CD14-positive monocyte (primary cell): Measurements from ENCODE around the gene UCHL1. TPM values are rescaled to one million over a fixed set of nuclear protein-coding genes. Genes with fewer than 3 reads are reported as not detected.

Source experiments
- DNase-seq, 3 donors: peaks; one replicate each; pipeline ENCODE4 v3.0.0-alpha.2; 2011 to 2022
- H2AFZ ChIP-seq: 2 replicates; pipeline ENCODE4 v1.6.0; 2012; ENCODE audit warnings: mild to moderate bottlenecking, low read depth, low read length, inconsistent platforms; ENCODE audit not compliant: insufficient read depth, poor library complexity, severe bottlenecking
- H3K27ac ChIP-seq, 2 donors: 1 replicate in 1 of 2; 2 replicates in 1 of 2; pipeline ENCODE4 v1.5.1; 2012 to 2013; ENCODE audit warnings: low read length in 2 of 2, control low read depth in 1 of 2, inconsistent platforms in 1 of 2, low read depth in 1 of 2, mild to moderate bottlenecking in 1 of 2
- H3K27me3 ChIP-seq, 2 donors: one replicate each; pipeline versions ENCODE4 v1.6.0 to v1.6.1; 2011 to 2013; ENCODE audit warnings: low read length in 2 of 2; ENCODE audit not compliant: control insufficient read depth in 2 of 2, insufficient read depth in 2 of 2
- H3K36me3 ChIP-seq, 2 donors: replicated peaks in 1 of 2; 1 replicate in 1 of 2; 2 replicates in 1 of 2; pipeline versions ENCODE4 v1.5.1 to v1.6.1; 2012 to 2013; ENCODE audit warnings: low read length in 2 of 2, control low read depth in 1 of 2, inconsistent platforms in 1 of 2, mild to moderate bottlenecking in 1 of 2; ENCODE audit not compliant: insufficient read depth in 2 of 2, control insufficient read depth in 1 of 2
- H3K4me1 ChIP-seq, 2 donors: 1 replicate in 1 of 2; 2 replicates in 1 of 2; pipeline versions ENCODE4 v1.5.1 to v1.6.1; 2012 to 2013; ENCODE audit warnings: low read length in 2 of 2, control low read depth in 1 of 2, inconsistent platforms in 1 of 2, mild to moderate bottlenecking in 1 of 2, moderate library complexity in 1 of 2; ENCODE audit not compliant: insufficient read depth in 2 of 2, control insufficient read depth in 1 of 2
- H3K4me2 ChIP-seq: replicated peaks from 2 replicates; pipeline ENCODE3; 2012; ENCODE audit warnings: low read length, moderate library complexity, mild to moderate bottlenecking; ENCODE audit not compliant: poor library complexity, severe bottlenecking; ENCODE audit errors: extremely low read depth
- H3K4me3 ChIP-seq, 3 experiments: fragments of 200-600 bp in 1 of 3; sonication (generic) in 1 of 3; replicated peaks in 1 of 3; 1 replicate in 2 of 3; 2 replicates in 1 of 3; pipeline ENCODE4 v1.5.1; 2011 to 2013; ENCODE audit warnings: low read length in 3 of 3, mild to moderate bottlenecking in 3 of 3, control low read depth in 2 of 3, low read depth in 2 of 3, inconsistent platforms in 1 of 3, moderate library complexity in 1 of 3
- H3K79me2 ChIP-seq: 2 replicates; pipeline ENCODE4 v1.6.0; 2012; ENCODE audit warnings: mild to moderate bottlenecking, control low read depth, inconsistent platforms, low read length, moderate library complexity; ENCODE audit not compliant: insufficient read depth
- H3K9ac ChIP-seq: 2 replicates; pipeline ENCODE4 v1.6.0; 2017; ENCODE audit warnings: low read length, mild to moderate bottlenecking; ENCODE audit not compliant: insufficient read depth, poor library complexity, severe bottlenecking
- H3K9me3 ChIP-seq, 2 donors: replicated peaks in 1 of 2; 1 replicate in 1 of 2; 2 replicates in 1 of 2; pipeline versions ENCODE4 v1.5.1 to v1.6.1; 2012 to 2013; ENCODE audit warnings: low read length in 2 of 2, control low read depth in 1 of 2; ENCODE audit not compliant: control insufficient read depth in 1 of 2, insufficient read depth in 1 of 2
- H4K20me1 ChIP-seq: 2 replicates; pipeline ENCODE4 v1.6.0; 2012; ENCODE audit warnings: mild to moderate bottlenecking, low read length, control low read depth, moderate library complexity; ENCODE audit not compliant: insufficient read depth
- H3K27ac Mint-ChIP-seq, 7 donors: one replicate each; pipeline ENCODE4 v1.8.0; 2020; ENCODE audit warnings: mild to moderate bottlenecking in 7 of 7, mixed read lengths in 7 of 7, moderate library complexity in 6 of 7, inconsistent platforms in 2 of 7
- H3K27me3 Mint-ChIP-seq, 3 donors: one replicate each; pipeline ENCODE4 v1.8.0; 2021 to 2022; ENCODE audit warnings: low read depth in 3 of 3, mild to moderate bottlenecking in 3 of 3, mixed read lengths in 3 of 3, moderate library complexity in 3 of 3, inconsistent platforms in 1 of 3
- H3K36me3 Mint-ChIP-seq, 2 donors: one replicate each; pipeline ENCODE4 v1.8.0; 2020; ENCODE audit warnings: mixed read lengths in 2 of 2, inconsistent platforms in 1 of 2, mild to moderate bottlenecking in 1 of 2
- H3K4me1 Mint-ChIP-seq: one replicate; pipeline ENCODE4 v1.8.0; 2020; ENCODE audit warnings: mild to moderate bottlenecking, mixed read lengths
- H3K4me3 Mint-ChIP-seq, 2 donors: one replicate each; pipeline ENCODE4 v1.8.0; 2020; ENCODE audit warnings: mild to moderate bottlenecking in 2 of 2, mixed read lengths in 2 of 2, moderate library complexity in 1 of 2
- H3K9me3 Mint-ChIP-seq, 7 donors: one replicate each; pipeline ENCODE4 v1.8.0; 2020 to 2022; ENCODE audit warnings: mixed read lengths in 7 of 7, mild to moderate bottlenecking in 6 of 7, moderate library complexity in 6 of 7, inconsistent platforms in 2 of 7
- WGBS: methylation state at CpG from one replicate; pipeline ENCODE4 v1.1.5; 2013; ENCODE audit warnings: missing lambda C conversion rate; ENCODE audit not compliant: insufficient coverage; 5-methylcytosine and 5-hydroxymethylcytosine counted together
- intact Hi-C, 2 donors: fragments of 100-400 bp; cut with micrococcal nuclease; formaldehyde crosslinking; loops; one replicate each; pipeline versions ENCODE4 v1.15.0 to v1.15.1; 2023
- polyA plus RNA-seq, 3 donors: library from polyadenylated mRNA; depleted of rRNA in 1 of 3; unstranded in 2 of 3; stranded (reverse) in 1 of 3; fragments of 300-500 nt in 2 of 3; fragments of >200 nt in 1 of 3; fragmentation: Illumina TruSeq in 2 of 3; gene quantifications; 1 replicate in 2 of 3; 2 replicates in 1 of 3; pipeline ENCODE4 v1.2.3, GENCODE V29; 2012 to 2021
- TF ChIP-seq, protein P1 (sequence below): fragments of 200-600 bp; IDR thresholded peaks from one replicate; pipeline ENCODE4 v1.8.0; 2022; ENCODE audit warnings: antibody characterized with exemption, mild to moderate bottlenecking

UCHL1 gene
- polyA plus RNA-seq, 3 donors: not detected

DNA sequence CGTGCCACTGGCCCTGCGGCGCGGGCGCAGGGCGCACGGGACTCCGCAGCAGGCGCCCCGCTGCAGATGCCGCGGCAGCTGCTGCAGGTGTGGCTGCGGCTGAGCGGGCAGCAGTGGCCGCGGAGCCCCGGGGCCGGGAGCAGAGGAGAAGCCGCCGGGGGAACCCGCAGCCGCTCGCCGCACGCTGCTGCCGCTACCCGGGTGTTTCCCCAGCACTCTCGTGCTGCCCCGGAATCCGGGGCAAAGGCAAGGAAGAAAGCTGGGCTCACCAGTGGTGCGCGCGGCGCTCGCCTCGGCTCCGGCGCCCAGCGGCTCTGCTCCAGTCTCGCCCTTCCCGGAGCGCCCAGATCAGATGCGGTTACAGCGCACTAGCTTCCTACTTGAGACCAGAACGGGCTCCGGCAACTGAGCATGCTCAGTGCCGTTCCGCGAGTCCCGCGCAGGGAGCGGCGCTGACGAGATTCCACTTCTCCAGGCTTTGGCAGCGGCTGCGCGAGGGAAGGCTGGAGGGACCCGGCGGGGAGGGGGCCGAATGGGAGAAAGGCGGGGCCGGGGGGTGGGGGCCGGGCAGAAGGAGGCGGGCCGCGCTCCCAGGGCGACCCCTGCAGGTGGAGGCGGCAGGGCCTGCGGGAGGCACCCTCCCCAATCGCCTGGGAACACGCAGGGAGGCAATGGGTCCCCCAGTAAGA, 42.4 kb upstream of the UCHL1 start, which contains the start of gene APBB2:
Gene APBB2, minus strand, starts transcription at position 407 of the 689 bp plus-strand sequence. CDS start 181,288 bp downstream, outside the sequence.
- H2AFZ ChIP-seq: peak within 1 kb of the TSS; percentile 85
- H3K36me3 ChIP-seq: no peaks in the 10 kb centered on the region
- H3K4me1 ChIP-seq: peaks cover 25 to 27% of the 10 kb centered on the region in 2 donors
- H3K79me2 ChIP-seq: no peaks in the 10 kb centered on the region
- H3K9me3 ChIP-seq: peaks cover 0 to 12% of the 10 kb centered on the region in 2 donors
- intact Hi-C loops: loop anchor here (5.0 to 10.0 kb wide), 3 partner anchors 237 to 289 kb away; no protein-coding TSS in a partner anchor
- under 1% methylated on average over 60 of the region's 71 CpGs for WGBS
- peaks cover 0 to 10% of the 10 kb centered on the region in 2 donors for H3K36me3 Mint-ChIP-seq
- H3K27me3 ChIP-seq: peaks cover 49 to 52% of the 10 kb centered on the region in 2 donors
- DNase-seq: peak; percentile 36 to 80 (median 51)
- peaks cover 61 to 70% (median 68%) of the 10 kb centered on the region in 3 donors for H3K27me3 Mint-ChIP-seq
- peak within 1 kb of the TSS in 3 of 7 donors; percentile 8 to 78 (median 67) for H3K27ac Mint-ChIP-seq
- peak within 1 kb of the TSS; percentile 33 to 78 (median 70) for H3K4me3 ChIP-seq
- peaks cover 0 to 10% (median 5%) of the 10 kb centered on the region in 7 donors for H3K9me3 Mint-ChIP-seq
- TF ChIP-seq, protein P1, sequence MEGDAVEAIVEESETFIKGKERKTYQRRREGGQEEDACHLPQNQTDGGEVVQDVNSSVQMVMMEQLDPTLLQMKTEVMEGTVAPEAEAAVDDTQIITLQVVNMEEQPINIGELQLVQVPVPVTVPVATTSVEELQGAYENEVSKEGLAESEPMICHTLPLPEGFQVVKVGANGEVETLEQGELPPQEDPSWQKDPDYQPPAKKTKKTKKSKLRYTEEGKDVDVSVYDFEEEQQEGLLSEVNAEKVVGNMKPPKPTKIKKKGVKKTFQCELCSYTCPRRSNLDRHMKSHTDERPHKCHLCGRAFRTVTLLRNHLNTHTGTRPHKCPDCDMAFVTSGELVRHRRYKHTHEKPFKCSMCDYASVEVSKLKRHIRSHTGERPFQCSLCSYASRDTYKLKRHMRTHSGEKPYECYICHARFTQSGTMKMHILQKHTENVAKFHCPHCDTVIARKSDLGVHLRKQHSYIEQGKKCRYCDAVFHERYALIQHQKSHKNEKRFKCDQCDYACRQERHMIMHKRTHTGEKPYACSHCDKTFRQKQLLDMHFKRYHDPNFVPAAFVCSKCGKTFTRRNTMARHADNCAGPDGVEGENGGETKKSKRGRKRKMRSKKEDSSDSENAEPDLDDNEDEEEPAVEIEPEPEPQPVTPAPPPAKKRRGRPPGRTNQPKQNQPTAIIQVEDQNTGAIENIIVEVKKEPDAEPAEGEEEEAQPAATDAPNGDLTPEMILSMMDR: peak; percentile 71
- peak within 1 kb of the TSS; percentile 94 for H3K4me3 Mint-ChIP-seq
- no peak within 1 kb of the TSS for H3K27ac ChIP-seq
- peaks cover 32% of the 10 kb centered on the region for H3K4me1 Mint-ChIP-seq
- peak within 1 kb of the TSS; percentile 93 for H3K4me2 ChIP-seq
- no peaks in the 10 kb centered on the region for H4K20me1 ChIP-seq
- peak within 1 kb of the TSS; percentile 53 for H3K9ac ChIP-seq

DNA sequence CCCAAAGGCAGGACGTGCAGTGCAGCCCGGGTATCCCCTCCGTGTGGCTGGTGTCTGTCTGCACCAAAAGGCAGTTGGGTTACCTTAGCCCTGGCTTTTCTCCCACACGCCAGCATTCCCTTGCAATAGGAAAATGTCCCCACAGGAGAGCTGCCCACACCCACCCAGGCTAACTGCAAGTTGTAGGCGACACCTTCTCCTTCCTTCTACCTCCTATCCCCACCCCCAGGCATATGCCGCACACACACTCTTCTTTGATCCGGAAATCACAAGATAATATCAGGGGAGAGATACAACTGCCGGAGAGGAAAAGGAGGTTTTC, 41.9 kb upstream of the UCHL1 start:
- Histone ChIP-seq H3K4me1 (peaks cover 25 to 27% of the 10 kb centered on the region in 2 donors), H3K4me3 (peak overlapping the region in 1 of 3 experiments; percentile 78), H2AFZ (no peak overlapping the region), H3K9me3 (peaks cover 0 to 12% of the 10 kb centered on the region in 2 donors), H3K9ac (no peak overlapping the region), H3K4me2 (peak overlapping the region; percentile 93), H4K20me1 (no peaks in the 10 kb centered on the region), H3K79me2 (no peaks in the 10 kb centered on the region), H3K36me3 (no peaks in the 10 kb centered on the region), H3K27ac (no peak overlapping the region), H3K27me3 (peaks cover 49 to 52% of the 10 kb centered on the region in 2 donors)
- H3K4me3 Mint-ChIP-seq: peak overlapping the region; percentile 58 to 94
- H3K27ac Mint-ChIP-seq: no peak overlapping the region
- peaks cover 32% of the 10 kb centered on the region for H3K4me1 Mint-ChIP-seq
- H3K36me3 Mint-ChIP-seq: peaks cover 0 to 10% of the 10 kb centered on the region in 2 donors
- TF ChIP-seq, protein P1: peak; percentile 34
- DNase-seq: no peak
- H3K9me3 Mint-ChIP-seq: peaks cover 0 to 10% (median 5%) of the 10 kb centered on the region in 7 donors
- peaks cover 64 to 70% (median 70%) of the 10 kb centered on the region in 3 donors for H3K27me3 Mint-ChIP-seq
- intact Hi-C loops: loop anchor here (5.0 to 10.0 kb wide), 4 partner anchors 237 to 290 kb away; no protein-coding TSS in a partner anchor
- 4% methylated on average over 4 of the region's 8 CpGs for WGBS
